HG03442 (cell line): ENCODE measurements around the gene ADAMTS16.

Experiments used
- ATAC-seq: cut with Tn5 transposase; IDR thresholded peaks from one replicate; pipeline ENCODE4 v1.9.1; 2021; ENCODE audit warnings: mild to moderate bottlenecking, moderate library complexity; ENCODE audit not compliant: unreplicated experiment

Gene ADAMTS16

DNA sequence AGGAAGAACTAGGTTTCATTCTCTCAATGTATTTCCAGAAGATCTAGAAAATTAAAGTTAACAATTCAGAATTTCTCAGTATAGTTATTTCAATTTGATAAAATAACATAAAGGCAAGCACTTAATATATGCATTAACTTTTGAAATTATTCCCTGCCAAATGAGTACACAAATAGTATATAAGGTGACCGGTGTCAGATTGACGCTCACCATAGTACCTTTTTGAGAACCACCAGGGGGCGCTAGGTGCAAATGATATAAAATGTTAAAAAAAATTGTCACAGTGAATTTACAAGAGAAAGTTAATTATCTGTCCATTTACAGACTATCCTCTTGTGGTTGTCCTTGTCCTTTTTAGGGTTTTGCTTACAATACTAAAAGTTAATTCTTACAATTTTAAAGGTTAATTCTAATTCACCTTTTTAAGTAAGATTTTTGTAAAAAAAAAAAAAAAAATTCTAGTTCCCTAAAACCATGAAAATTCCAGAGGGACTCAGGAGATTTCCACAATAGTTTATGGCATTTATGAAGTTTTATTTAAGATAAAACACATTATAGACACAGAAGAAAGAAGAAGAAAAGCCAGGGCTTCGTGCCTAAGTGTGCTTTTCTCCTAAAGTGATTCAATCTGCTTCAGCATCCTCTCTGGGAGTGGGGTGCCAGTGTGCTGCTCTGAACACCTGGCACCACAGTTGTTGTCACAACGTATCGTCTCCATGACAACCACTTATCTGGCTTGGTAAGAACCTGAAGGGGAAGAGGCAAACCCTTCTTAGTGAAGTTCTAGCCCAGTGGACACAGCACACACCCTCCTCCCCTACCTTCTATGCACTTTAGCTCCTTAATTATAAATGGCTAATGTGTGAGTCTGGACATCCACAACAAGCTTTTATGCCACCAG is 1.7 kb downstream of the ADAMTS16 start:
- no peak for ATAC-seq

DNA sequence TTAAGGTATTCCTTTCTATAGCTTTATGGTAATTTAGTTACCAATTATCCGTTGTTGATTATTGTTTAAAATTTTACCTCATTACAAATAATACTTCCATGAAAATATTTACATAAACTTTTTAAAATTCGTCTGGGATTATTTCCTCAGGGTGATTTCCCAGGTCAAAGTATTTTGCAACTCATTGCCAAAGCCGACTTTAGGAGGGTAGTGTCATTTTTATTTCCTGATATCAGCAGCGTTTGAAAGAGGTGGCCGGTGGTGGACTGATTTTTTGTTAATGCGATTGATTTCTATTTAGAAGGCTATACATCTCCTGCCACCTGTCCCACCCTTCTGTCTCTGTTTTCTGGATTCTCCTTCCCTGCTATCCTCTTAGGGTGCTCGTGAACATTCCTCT is 4.3 kb downstream of the ADAMTS16 start:
- no peak for ATAC-seq

DNA sequence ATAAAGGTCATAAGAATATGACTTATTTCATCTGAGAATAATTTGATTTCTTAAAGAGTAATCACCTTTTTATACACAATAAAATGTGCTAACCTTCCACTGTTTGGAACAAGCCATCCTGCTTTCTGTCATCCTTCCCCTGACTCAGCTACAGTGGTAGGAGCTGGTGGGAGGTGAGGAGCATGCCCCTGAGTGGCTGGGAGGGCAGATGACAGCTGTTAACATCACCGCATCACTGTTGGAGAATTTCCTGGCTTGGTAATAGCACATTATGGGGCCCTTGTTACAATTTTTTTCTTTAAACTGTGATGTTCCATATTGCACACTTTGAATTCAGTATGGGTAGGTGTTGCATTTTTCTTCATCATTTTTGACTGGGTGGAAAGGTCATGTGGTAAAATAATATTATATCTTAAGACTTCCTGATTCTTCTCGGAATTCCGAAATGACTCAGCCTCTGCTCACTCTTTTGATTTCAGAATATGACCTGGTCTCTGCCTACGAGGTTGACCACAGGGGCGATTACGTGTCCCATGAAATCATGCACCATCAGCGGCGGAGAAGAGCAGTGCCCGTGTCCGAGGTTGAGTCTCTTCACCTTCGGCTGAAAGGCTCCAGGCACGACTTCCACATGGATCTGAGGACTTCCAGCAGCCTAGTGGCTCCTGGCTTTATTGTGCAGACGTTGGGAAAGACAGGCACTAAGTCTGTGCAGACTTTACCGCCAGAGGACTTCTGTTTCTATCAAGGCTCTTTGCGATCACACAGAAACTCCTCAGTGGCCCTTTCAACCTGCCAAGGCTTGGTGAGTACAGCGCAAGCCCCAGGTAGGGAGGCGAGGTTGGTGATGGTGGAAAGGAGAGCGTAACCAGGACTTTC is 5.8 kb downstream of the ADAMTS16 start:
- ATAC-seq, result no peak

DNA sequence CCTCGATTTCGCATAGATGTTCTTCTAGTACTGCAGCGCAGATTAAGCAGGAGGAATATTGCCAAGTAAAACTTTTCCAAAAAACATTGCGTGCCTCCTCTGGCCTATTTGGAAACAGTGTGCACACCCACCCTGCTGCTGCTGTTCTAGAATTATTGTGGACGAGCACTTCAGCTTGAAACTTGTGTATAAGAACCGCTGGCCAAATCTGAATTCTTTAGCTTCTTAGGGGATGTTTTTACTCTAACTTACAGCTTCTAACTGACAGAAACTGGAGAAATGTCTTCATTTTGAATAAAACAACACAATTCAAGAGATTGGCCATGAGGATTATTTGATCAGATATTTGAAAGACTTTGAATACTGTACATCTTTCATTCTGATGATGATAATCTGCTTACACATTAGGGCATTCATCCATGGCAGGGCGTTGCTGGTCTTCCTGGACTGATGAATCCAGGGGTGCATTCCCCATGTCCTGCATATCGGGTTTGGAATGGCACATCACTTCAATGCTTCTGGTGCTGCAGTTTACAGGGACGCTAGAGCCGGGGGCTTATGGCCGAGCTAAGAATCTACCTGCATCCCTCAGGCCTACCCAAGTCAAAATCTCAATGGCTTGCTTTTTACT is 6.5 kb downstream of the ADAMTS16 start:
- ATAC-seq, result no peak

DNA sequence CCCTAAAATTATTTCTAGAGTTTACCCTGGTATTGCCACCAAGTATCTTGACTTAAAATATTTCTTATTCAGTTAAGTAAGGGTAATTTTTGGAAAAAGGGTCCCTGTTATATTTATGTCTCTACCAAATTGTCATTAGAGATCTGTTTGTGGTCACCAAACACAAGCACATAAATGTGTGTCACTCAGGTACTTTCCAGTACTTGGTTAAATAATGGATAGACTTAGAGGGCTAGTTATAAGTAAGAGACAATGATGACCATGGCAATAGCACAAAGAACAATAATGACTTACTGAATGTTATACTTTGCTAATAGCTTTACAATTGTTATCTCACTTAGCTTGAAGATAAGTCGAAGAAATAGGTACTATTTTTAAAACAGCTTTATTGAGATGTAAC is 9.0 kb downstream of the ADAMTS16 start:
- no peak for ATAC-seq

DNA sequence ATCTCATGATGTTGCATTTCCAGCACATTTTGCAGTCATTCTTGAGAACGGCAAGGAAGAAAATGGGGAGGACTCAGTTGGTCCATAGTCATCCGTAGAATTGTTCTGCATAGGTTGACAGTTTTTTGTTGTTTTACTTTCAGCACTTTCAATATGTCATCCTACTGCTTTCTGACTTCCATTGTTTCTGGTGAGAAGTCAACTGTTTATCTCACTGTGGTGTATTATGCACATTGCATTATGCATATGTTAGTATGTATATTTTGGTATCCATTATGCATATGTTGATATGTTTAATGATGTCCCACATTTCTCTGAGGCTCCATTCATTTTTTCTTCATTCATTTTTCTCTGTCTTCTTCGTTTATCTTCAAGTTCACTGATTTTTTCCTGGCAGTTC is 10.5 kb downstream of the ADAMTS16 start:
- no peak for ATAC-seq

DNA sequence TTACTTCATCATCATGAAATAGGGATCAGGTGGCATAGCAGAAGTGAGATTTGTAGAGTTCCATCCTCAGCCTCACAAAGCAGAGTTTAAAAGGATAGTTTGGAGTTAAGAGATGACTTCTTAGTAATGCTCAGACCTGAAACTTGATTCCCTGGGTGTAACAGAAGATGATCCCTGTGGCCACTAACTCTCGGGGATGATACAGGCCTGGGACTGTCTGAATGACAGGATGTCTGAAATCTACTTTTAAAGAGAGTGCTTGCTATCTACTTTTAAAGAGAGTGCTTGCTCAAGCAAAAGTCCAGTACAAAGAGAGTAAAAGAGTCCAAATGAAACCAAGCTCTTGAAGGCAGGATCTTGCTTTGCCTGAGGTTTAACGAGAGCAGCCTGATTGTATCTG is 14.6 kb downstream of the ADAMTS16 start:
- ATAC-seq, result no peak

DNA sequence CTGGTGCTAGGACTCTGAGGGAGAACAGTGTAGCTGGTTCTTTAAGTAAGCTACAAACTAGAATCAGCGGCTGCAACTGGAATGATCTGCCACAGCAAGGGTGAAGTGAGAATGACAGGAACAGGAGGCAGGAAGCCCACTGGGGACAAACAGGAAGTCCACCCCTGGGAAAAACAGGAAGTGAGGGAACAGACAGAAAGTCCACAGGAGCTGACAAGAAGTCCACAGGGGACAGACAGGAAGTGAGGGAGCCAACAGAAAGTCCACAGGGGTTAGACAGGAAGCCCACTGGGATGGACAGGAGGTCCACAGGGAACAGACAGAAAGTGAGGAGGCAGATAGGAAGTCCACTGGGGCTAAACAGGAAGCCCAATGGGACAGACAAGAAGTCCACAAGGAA is 15.5 kb downstream of the ADAMTS16 start:
- ATAC-seq, result no peak

DNA sequence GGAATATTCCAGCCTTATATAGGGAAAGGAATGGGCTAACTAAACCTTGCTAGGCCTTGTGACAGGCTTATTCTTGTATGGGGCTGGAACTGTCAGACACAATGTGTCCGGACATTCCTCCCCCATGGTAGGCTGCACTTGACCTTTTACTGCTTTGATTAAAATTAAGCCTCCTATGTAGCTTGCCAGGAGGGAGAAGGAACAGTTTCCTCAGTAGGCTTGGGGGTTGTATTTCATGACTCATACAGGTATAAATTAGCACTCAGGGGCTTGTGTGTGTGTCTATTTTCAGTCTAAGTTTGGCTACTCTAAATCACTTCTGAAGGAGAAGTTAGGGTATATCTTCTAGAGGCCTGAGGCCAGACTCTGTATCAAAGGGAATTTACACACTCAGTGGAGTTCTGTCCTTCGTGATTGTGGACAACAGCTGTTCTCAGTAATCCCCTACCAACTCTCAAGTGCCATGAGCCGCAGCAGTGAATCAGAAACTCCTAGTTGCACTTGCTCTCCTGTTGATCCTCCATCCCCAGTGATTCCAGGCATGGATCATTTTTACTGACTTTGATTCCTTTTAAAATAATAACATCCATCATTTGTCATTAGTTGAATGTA is 16.4 kb downstream of the ADAMTS16 start:
- ATAC-seq, result no peak

DNA sequence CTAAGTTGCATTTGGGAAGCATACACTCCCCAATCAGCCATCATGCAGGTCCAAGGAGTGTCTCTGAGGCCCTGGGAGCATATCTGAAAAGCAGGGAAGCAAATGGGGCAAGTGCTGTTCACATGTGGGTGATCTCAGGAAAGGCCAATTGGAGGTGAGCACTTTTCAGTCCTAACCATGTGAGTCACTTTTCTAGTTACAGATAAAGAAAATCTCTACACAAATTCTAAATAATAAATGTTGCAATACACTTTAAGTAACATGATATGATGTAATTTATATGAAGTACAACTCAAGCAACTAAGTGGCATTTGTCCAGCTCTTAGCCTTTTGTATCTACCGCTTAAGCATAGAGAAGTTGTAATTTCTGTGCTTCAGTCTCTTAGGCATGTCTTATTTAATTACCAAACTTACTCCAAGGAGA is 18.4 kb downstream of the ADAMTS16 start:
- ATAC-seq, result no peak

DNA sequence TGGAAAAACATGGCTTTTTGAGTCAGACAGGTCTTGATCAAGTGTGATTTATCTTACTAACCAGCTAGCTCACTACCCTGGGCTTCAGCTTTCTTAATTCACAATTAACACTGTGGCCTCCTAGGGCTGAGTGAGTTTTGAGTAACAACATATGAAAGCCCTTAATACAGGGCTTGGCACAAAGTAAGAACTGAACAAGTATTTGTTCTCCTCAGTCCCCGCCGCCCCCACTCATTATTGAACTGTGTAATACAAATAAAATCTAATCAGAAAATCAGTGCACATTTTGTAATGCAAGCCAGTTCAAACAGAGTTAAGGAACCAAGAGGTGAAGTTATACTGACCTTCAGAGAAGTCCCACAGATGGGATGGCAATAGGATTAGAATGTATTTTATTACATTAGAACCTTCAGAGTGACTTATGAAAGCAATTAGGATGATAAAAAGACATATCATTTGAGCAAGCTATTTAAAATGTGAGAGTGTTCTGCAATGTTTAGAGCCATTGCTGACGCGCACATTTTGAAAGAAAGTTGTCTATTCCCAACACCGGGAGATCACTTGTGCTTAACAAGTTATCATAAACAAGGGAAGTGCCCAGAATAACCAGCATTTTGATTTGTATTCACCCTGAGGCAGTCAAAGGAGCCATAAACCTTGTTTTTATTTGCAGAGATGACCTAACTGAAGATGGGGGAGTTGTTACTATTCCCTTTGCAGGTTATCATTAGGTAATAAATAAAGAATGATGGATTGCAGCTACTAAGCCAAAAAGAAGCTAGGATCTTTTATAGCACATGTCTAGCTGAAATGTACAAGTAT is 19.4 kb downstream of the ADAMTS16 start:
- no peak for ATAC-seq

DNA sequence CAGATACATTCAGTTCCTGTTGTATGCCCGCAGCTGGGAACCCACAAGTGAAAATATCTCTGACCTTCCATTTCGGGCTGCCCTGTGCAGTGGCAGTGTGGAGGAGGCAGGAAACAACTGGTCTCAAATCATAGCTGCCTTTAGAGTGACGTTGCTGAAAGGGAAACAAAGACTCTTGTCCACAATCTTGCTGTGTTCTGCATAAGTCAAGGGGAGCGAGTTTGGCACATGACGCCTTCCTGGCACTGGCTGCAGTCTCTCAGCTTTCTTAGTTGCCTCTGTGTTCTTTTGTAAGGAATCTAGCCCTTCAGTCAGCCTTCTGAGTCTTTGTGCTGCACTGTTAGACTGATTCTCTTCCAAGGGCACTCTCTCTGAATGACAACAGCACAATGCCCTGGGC is 24.0 kb downstream of the ADAMTS16 start:
- no peak for ATAC-seq

DNA sequence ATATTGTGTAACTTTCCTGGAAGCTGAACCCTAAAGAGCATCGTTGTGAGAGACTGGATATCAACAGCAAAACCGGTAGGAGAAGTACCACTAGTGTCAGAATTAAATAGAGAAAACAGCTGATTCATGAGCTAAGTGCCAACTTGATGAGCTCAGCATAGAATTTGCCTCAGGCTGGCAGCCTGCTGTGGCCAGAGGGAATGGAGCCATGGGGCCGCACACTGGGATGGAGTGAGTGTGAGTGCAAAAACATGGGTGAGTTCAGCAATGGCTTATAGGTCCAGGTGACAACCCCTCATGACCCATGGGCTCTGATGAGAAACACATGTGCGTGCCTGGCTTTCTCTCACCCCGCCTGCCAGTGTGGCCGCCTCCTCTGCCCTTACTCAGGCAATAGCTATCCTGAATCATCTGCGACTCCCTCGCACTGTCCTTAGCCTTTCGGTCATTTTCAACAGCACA is 25.4 kb downstream of the ADAMTS16 start:
- no peak for ATAC-seq

DNA sequence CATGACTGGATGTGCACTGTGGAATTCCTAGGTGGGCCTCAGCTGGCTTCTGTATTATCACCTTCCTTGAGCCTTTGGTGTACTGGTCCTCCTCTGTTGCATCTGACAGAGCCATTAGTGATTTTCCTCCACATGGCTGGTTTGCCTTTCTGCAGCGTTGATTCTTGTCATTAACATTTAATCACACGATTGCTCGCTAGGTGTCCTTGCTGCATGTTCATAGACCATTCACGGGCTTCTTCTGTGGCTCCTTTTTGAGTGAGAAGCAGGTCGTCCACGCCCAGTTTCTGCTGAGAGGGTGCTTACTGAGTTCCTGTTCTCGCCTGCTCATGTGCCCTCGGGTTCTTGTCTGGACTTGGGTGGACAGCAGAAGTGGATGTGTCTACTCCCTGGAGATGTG is 29.3 kb downstream of the ADAMTS16 start:
- no peak for ATAC-seq

DNA sequence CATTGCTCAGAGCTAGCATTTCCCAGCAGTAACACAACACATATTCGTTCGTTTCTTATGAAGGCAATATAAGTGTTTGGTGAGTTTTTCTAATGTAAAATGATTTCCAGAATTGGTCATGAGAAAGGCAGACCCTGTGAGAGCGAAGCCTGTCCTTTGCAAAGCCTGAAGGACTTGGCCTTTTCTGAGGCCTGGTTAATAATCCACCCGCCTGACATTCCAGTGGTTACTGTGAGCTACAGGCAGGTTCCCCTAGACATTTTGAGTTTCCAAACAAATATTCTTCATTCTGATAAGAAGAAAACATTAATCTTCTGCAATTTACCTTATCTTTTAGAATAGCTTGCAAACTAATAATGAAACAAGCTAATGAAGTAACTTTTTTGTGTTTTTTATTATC is 38.0 kb downstream of the ADAMTS16 start:
- no peak for ATAC-seq

DNA sequence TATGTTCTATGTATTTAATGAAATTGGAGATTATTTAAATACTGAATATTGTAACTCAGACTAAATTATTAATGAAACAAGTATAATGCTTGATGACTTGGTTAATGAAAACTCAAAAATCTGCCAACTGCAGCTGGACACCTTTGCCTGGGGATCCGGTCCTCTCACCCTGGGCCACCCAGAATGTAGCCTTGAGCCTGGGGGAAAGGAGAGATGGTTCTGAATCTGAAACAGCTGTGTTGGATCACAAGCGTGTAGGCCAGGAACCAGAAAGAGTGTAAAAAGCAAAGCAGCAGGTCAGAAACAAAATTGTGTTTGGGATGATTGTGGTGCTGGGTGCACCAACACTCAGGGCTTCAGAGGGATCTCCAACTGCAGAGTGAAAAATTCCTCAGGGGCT is 38.5 kb downstream of the ADAMTS16 start:
- ATAC-seq, result no peak

DNA sequence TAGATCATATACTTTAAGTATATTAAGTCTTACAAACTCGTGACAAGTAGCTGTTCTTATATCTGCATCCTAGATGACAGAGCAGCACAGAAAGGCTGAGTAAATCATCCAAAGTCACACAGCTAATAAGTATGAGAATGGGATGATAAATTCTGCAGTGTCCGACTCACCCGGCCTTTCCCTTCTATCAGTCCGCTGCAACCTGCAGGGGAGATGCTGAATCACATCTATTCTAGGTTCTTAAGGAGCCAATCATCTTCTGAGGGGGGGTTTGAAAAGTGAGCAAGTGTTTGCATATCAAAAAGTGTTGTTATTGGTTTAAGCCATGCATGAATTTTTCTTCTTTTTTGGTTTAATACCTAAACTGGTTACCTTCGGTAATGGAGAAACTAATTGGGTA is 38.9 kb downstream of the ADAMTS16 start:
- ATAC-seq, result no peak

DNA sequence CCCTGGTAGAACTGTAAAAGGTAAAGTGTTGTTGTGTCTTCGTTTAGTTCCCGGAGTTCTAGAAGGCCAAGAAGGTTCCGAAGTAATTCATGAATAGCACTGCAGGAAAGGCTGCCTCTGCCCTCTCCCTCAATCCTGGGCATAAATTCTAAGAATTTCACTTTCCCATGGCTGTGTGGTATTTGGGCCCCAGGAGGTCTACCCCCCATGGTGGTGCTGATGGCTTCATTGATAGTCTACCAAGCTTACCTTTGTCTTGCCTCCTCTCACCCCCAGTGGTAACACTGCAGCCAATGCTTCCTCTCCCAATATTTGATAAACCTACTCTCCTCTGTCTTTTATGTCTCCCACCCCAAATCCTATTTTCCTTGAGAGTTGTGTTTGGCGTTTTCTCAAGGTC is 39.5 kb downstream of the ADAMTS16 start:
- no peak for ATAC-seq

DNA sequence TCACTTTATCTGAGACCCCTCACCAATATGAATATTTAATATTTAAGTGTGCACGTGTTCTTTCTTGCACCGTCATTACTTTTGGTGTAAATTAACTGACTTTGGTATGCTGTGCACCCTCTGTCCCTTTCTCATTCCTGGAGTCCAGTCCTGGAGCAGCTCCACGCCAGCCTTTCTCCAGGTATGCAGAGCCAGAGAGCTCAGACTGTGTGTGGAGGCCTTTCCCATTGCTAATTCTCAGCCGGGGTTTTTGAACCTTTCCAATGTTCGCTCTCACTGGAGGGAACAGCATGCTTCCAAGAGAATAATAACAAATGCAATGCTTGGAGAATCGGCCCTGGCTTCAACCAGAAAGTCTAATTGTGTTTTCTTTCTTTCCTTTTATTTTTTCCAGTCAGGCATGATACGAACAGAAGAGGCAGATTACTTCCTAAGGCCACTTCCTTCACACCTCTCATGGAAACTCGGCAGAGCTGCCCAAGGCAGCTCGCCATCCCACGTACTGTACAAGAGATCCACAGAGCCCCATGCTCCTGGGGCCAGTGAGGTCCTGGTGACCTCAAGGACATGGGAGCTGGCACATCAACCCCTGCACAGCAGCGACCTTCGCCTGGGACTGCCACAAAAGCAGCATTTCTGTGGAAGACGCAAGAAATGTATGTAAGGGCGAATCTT is 41.7 kb downstream of the ADAMTS16 start:
- no peak for ATAC-seq
